ENCODE data around the gene HOXA3. TPM values are rescaled to one million over a fixed set of nuclear protein-coding genes. Genes with fewer than 3 reads are reported as not detected.

The HOXA3 gene
- total RNA-seq, 1 donor from 2014 or later: 3.7 TPM

DNA sequence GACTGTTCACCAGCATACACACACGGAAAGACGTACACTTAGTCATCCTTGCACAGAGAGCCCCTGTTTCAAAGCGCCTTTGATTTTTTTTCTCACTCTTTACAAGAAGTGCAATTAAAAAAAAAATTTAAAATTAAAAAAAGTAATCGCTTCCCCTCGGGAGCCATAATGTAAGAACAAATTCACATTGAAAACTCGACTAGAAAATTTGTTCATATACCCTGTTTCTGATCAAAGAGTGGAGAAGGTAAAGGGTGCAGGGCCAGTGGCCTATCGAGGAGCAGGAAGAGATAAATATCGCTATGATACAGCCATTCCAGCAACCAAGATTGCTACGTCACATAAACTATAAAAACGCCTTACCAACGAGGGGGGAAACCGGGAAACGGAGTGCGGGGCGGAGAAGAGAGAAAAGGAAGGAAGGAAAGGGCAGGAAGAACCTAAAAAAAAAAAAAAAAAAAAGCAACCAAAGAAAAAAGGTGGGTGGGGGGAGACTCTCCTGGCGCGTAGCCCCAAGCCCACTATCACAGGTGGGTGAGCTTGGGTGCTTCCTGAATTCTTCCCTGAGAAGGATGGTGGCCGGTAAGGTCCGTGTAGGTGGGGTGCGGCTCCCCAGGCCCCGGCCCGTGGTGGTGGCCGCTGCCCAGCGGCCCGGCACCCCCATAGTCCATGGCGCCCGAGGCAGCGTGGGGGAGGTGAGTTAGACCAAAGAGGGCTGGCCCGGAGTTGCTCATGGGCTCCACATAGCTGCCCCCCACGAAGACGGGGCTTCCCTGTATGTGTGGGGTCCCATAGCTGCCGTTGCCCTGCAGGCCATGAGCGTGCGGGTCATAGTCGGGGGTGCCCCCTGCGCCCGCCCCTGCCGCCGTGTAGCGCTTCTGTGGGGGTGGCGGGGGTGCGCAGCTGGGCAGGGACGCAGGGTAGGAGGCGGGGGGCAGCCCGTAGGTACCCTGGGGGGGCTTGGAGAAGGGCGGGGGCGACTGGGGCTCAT lies 44.7 kb downstream of the HOXA3 start:
- H3K9me3 ChIP-seq (ENCODE audit: control insufficient read depth in 3 of 3, low read length in 3 of 3): no peaks in the 10 kb centered on the region
- peak overlapping the region; percentile 61 for H3K27ac ChIP-seq (ENCODE audit: low read depth, low read length)
- no peak overlapping the region for H3K9ac ChIP-seq (ENCODE audit: low read depth in 1 of 3, low read length in 3 of 3)
- H3K36me3 ChIP-seq (ENCODE audit: control insufficient read depth in 3 of 3, insufficient read depth in 3 of 3, low read length in 3 of 3): peaks cover 0 to 4% (median 0%) of the 10 kb centered on the region in 3 donors
- peaks cover 0 to 3% (median 0%) of the 10 kb centered on the region in 3 donors for H3K27me3 ChIP-seq (ENCODE audit: control insufficient read depth in 3 of 3, insufficient read depth in 3 of 3, low read length in 3 of 3)
- peaks cover 22 to 42% (median 26%) of the 10 kb centered on the region in 3 donors for H3K4me1 ChIP-seq (ENCODE audit: control insufficient read depth in 3 of 3, insufficient read depth in 3 of 3, low read length in 3 of 3)
- H3K4me3 ChIP-seq (ENCODE audit: low read length in 3 of 3): peak overlapping the region in 1 of 3 donors; percentile 14

GRCh38 chr7:27106901-27107240 lies 45.5 kb downstream of the HOXA3 start:
- Histone ChIP-seq H3K4me3 (ENCODE audit: low read length in 3 of 3) (peak overlapping the region; percentile 65 to 71 (median 68)), H3K9me3 (ENCODE audit: control insufficient read depth in 3 of 3, low read length in 3 of 3) (no peaks in the 10 kb centered on the region), H3K27me3 (ENCODE audit: control insufficient read depth in 3 of 3, insufficient read depth in 3 of 3, low read length in 3 of 3) (peaks cover 0 to 3% (median 0%) of the 10 kb centered on the region in 3 donors), H3K36me3 (ENCODE audit: control insufficient read depth in 3 of 3, insufficient read depth in 3 of 3, low read length in 3 of 3) (peaks cover 0 to 4% (median 0%) of the 10 kb centered on the region in 3 donors), H3K9ac (ENCODE audit: low read depth in 1 of 3, low read length in 3 of 3) (peak overlapping the region; percentile 69 to 72 (median 69)), H3K4me1 (ENCODE audit: control insufficient read depth in 3 of 3, insufficient read depth in 3 of 3, low read length in 3 of 3) (peaks cover 22 to 35% (median 24%) of the 10 kb centered on the region in 3 donors), H3K27ac (ENCODE audit: low read depth, low read length) (peak overlapping the region; percentile 54)

- H3K9me3 ChIP-seq (ENCODE audit: control insufficient read depth in 3 of 3, low read length in 3 of 3): no peaks in the 10 kb centered on the region
- H3K4me3 ChIP-seq (ENCODE audit: low read length in 3 of 3): peak overlapping the region; percentile 65 to 71 (median 68)
- H3K36me3 ChIP-seq (ENCODE audit: control insufficient read depth in 3 of 3, insufficient read depth in 3 of 3, low read length in 3 of 3): peaks cover 0 to 4% (median 0%) of the 10 kb centered on the region in 3 donors
- peak overlapping the region; percentile 54 for H3K27ac ChIP-seq (ENCODE audit: low read depth, low read length)
- peak overlapping the region; percentile 69 to 72 (median 69) for H3K9ac ChIP-seq (ENCODE audit: low read depth in 1 of 3, low read length in 3 of 3)
- H3K4me1 ChIP-seq (ENCODE audit: control insufficient read depth in 3 of 3, insufficient read depth in 3 of 3, low read length in 3 of 3): peaks cover 19 to 29% (median 21%) of the 10 kb centered on the region in 3 donors
- H3K27me3 ChIP-seq (ENCODE audit: control insufficient read depth in 3 of 3, insufficient read depth in 3 of 3, low read length in 3 of 3): peaks cover 0 to 3% (median 0%) of the 10 kb centered on the region in 3 donors
These were observed 46.0 kb downstream of the HOXA3 start for GRCh38 chr7:27106181-27106900.

- H3K4me1 ChIP-seq (ENCODE audit: control insufficient read depth in 3 of 3, insufficient read depth in 3 of 3, low read length in 3 of 3): peaks cover 10 to 21% (median 14%) of the 10 kb centered on the region in 3 donors
- no peak overlapping the region for H3K9ac ChIP-seq (ENCODE audit: low read depth in 1 of 3, low read length in 3 of 3)
- H3K36me3 ChIP-seq (ENCODE audit: control insufficient read depth in 3 of 3, insufficient read depth in 3 of 3, low read length in 3 of 3): peaks cover 0 to 6% (median 4%) of the 10 kb centered on the region in 3 donors
- H3K4me3 ChIP-seq (ENCODE audit: low read length in 3 of 3): no peak overlapping the region
- no peak overlapping the region for H3K27ac ChIP-seq (ENCODE audit: low read depth, low read length)
- no peaks in the 10 kb centered on the region for H3K9me3 ChIP-seq (ENCODE audit: control insufficient read depth in 3 of 3, low read length in 3 of 3)
- peaks cover 0 to 3% (median 0%) of the 10 kb centered on the region in 3 donors for H3K27me3 ChIP-seq (ENCODE audit: control insufficient read depth in 3 of 3, insufficient read depth in 3 of 3, low read length in 3 of 3)
These were observed 46.9 kb downstream of the HOXA3 start for GRCh38 chr7:27105301-27106031.

- Histone ChIP-seq H3K36me3 (ENCODE audit: control insufficient read depth in 3 of 3, insufficient read depth in 3 of 3, low read length in 3 of 3) (peaks cover 0 to 6% (median 4%) of the 10 kb centered on the region in 3 donors), H3K4me3 (ENCODE audit: low read length in 3 of 3) (no peak overlapping the region), H3K27me3 (ENCODE audit: control insufficient read depth in 3 of 3, insufficient read depth in 3 of 3, low read length in 3 of 3) (peaks cover 0 to 3% (median 0%) of the 10 kb centered on the region in 3 donors), H3K9ac (ENCODE audit: low read depth in 1 of 3, low read length in 3 of 3) (no peak overlapping the region), H3K27ac (ENCODE audit: low read depth, low read length) (no peak overlapping the region), H3K4me1 (ENCODE audit: control insufficient read depth in 3 of 3, insufficient read depth in 3 of 3, low read length in 3 of 3) (peaks cover 8 to 16% (median 10%) of the 10 kb centered on the region in 3 donors), H3K9me3 (ENCODE audit: control insufficient read depth in 3 of 3, low read length in 3 of 3) (no peaks in the 10 kb centered on the region)
These were observed 47.9 kb downstream of the HOXA3 start for GRCh38 chr7:27104341-27105058.

GRCh38 chr7:27103489-27104226 lies 48.7 kb downstream of the HOXA3 start:
- Histone ChIP-seq H3K9me3 (ENCODE audit: control insufficient read depth in 3 of 3, low read length in 3 of 3) (no peaks in the 10 kb centered on the region), H3K27ac (ENCODE audit: low read depth, low read length) (peak overlapping the region; percentile 30), H3K4me3 (ENCODE audit: low read length in 3 of 3) (peak overlapping the region in 1 of 3 donors; percentile 22), H3K36me3 (ENCODE audit: control insufficient read depth in 3 of 3, insufficient read depth in 3 of 3, low read length in 3 of 3) (peaks cover 0 to 6% (median 0%) of the 10 kb centered on the region in 3 donors), H3K27me3 (ENCODE audit: control insufficient read depth in 3 of 3, insufficient read depth in 3 of 3, low read length in 3 of 3) (peaks cover 0 to 5% (median 0%) of the 10 kb centered on the region in 3 donors), H3K9ac (ENCODE audit: low read depth in 1 of 3, low read length in 3 of 3) (peak overlapping the region in 1 of 3 donors; percentile 45), H3K4me1 (ENCODE audit: control insufficient read depth in 3 of 3, insufficient read depth in 3 of 3, low read length in 3 of 3) (peaks cover 7 to 16% (median 8%) of the 10 kb centered on the region in 3 donors)

DNA sequence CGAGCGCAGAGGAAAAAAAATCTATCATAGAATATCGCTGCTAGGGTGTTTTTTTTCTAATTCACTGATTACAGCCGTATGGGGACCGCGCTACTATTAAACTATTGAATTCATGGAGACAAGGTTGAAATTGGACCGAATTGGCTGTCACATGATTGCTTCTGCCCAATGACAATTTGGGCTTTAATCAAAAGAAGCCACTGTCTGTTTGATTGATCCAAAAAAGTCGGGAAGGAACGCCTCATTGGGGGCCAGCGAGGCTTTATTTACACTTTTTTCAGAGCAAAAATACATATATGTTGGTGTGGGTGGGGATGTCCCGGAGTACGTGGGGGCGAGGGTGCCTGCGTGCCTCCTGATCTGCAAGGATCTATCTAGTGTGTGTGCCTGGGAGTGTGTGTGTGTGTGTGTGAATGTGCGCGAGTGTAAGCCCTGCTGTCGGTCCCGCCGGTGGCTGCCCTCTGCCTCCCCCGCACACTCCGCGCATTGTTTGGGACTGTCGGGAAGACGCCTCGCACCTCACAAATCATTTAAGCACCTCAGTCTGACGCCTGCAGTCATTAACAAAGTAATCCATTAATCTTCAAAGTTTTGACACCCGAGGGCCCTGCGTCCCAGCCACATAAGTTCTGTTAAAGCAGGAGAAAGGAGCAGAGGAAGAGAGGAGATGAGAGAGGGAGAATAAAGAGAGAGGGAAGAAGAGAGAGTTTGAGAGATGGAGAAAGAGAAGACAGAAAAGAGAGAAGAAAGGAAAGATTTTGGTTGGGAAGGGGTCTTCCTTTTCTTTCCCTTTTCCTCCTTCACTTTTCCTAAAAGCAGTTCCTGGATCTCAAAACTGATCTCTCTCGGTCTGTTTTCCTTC lies 49.6 kb downstream of the HOXA3 start, which contains the start of gene HOXA2:
TSS of gene HOXA2 (minus strand) at position 103 of the 862 bp plus-strand sequence. CDS start 183 bp downstream, outside the sequence.
- H3K9me3 ChIP-seq (ENCODE audit: control insufficient read depth in 3 of 3, low read length in 3 of 3): no peaks in the 10 kb centered on the region
- H3K27me3 ChIP-seq (ENCODE audit: control insufficient read depth in 3 of 3, insufficient read depth in 3 of 3, low read length in 3 of 3): peaks cover 0 to 5% (median 0%) of the 10 kb centered on the region in 3 donors
- H3K4me1 ChIP-seq (ENCODE audit: control insufficient read depth in 3 of 3, insufficient read depth in 3 of 3, low read length in 3 of 3): peaks cover 12 to 17% (median 16%) of the 10 kb centered on the region in 3 donors
- H3K36me3 ChIP-seq (ENCODE audit: control insufficient read depth in 3 of 3, insufficient read depth in 3 of 3, low read length in 3 of 3): peaks cover 0 to 6% (median 0%) of the 10 kb centered on the region in 3 donors
- H3K27ac ChIP-seq (ENCODE audit: low read depth, low read length): peak within 1 kb of the TSS; percentile 30
- H3K9ac ChIP-seq (ENCODE audit: low read depth in 1 of 3, low read length in 3 of 3): peak within 1 kb of the TSS in 1 of 3 donors; percentile 45
- peak within 1 kb of the TSS in 1 of 3 donors; percentile 22 for H3K4me3 ChIP-seq (ENCODE audit: low read length in 3 of 3)

Data from skeletal muscle tissue (tissue), 4 donors.